Transverse colon (tissue), 4 donors: ENCODE results near the gene IPO11. TPM values are rescaled to one million over a fixed set of nuclear protein-coding genes. Genes with fewer than 3 reads are reported as not detected.

Experiments used
- DNase-seq: peaks from one replicate; pipeline ENCODE4 v3.0.0-alpha.2; 2019
- H3K27ac ChIP-seq, 4 donors: fragments of 200-600 bp; sonication (generic); 2 replicates each; pipeline ENCODE4 v1.5.1; 2016 to 2018; ENCODE audit warnings: inconsistent platforms in 4 of 4
- H3K27me3 ChIP-seq: fragments of 200-600 bp; sonication (generic); 2 replicates; pipeline ENCODE4 v1.5.1; 2017; ENCODE audit warnings: inconsistent platforms
- H3K36me3 ChIP-seq, 4 donors: fragments of 200-600 bp; sonication (generic); 2 replicates each; pipeline ENCODE4 v1.5.1; 2017 to 2019; ENCODE audit warnings: inconsistent platforms in 4 of 4
- H3K4me1 ChIP-seq, 4 donors: fragments of 200-600 bp; sonication (generic); 2 replicates each; pipeline ENCODE4 v1.5.1; 2017 to 2020; ENCODE audit warnings: inconsistent platforms in 4 of 4
- H3K4me3 ChIP-seq, 4 donors: fragments of 200-600 bp; sonication (generic); 1 replicate in 1 of 4; 2 replicates in 3 of 4; pipeline versions ENCODE4 v1.5.1 to v1.6.1; 2017 to 2019; ENCODE audit warnings: inconsistent platforms in 4 of 4
- H3K9me3 ChIP-seq, 2 donors: fragments of 200-600 bp; sonication (generic); 2 replicates each; pipeline ENCODE4 v1.5.1; 2017 to 2019; ENCODE audit warnings: inconsistent platforms in 2 of 2
- EP300 ChIP-seq: sonication (generic); formaldehyde crosslinking; IDR thresholded peaks from one replicate; pipeline ENCODE4 v1.6.1; 2017; ENCODE audit warnings: antibody characterized with exemption, low read depth
- POLR2A ChIP-seq: fragments of 450-650 bp; IDR thresholded peaks from one replicate; pipeline ENCODE4 v1.6.1; 2016; ENCODE audit warnings: antibody characterized with exemption, mild to moderate bottlenecking, moderate library complexity
- POLR2AphosphoS5 ChIP-seq, 3 donors: sonication (generic); formaldehyde crosslinking; IDR thresholded peaks; one replicate each; pipeline ENCODE4 v1.6.1; 2016; ENCODE audit warnings: antibody characterized with exemption in 3 of 3
- WGBS, 2 donors: methylation state at CpG; one replicate each; pipeline ENCODE4 v1.1.5; 2018; ENCODE audit warnings: low coverage in 1 of 2; 5-methylcytosine and 5-hydroxymethylcytosine counted together
- in situ Hi-C, 4 donors: fragments of 200-750 bp; cut with MboI; loops; one replicate each; pipeline versions ENCODE4 v1.15.0 to v1.15.1; 2017; ENCODE audit warnings: low sequenced_read_pairs in 3 of 4, low pct_ligation_motif_present in 1 of 4, low pct_unique_long_range_greater_than_20kb in 1 of 4
- intact Hi-C: fragments of 100-400 bp; cut with DNase I; formaldehyde crosslinking; loops from one replicate; pipeline ENCODE4 v1.15.1; 2023; ENCODE audit warnings: low total_unique reads
- total RNA-seq, 4 donors: library from RNA; depleted of rRNA; stranded (reverse); fragments of >200 nt; gene quantifications; one replicate each; pipeline ENCODE4 v1.1.0, GENCODE V29; 2016
- TF ChIP-seq, protein P1 (sequence below), 5 experiments: fragments of 200-600 bp in 3 of 5; fragments of 450-650 bp in 2 of 5; sonication (generic) in 3 of 5; IDR thresholded peaks; 1 replicate in 2 of 5; 2 replicates in 3 of 5; pipeline ENCODE4 v1.5.1; 2016 to 2017; ENCODE audit warnings: antibody characterized with exemption in 5 of 5, inconsistent platforms in 3 of 5, mild to moderate bottlenecking in 2 of 5, moderate library complexity in 1 of 5

The IPO11 gene
- total RNA-seq, 4 donors from 2014 or later = 6.4 to 37.8 (median 16.3) TPM

DNA sequence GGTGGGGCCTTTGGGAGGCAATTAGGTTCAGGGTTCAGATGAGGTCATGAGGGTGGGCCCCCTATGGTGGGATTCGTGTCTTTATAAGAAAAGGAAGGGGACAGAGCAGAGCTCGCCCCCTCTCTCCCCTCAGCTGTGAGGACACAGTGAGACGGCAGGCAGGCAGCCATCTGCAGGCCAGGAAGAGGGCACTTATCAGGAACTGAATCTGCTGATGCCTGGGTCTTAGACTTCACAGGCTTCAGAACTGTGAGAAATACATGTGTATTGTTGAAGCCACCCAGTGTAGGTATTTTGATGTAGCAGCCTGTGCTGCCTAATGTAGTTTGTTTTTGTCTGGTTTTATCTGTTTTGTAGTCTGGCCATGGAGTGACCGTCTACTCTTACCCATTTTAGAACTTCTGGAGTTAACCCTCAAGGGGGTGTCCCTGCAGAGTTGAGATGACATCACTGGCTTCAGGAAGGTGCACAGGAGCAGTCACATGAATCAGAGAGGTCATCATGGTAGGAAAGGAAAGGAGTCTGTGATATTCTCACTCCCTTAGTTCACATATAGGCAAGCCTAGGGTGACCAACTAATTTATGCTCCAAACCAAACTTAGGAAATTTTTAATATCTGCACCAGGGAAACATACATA, 237.0 kb downstream of the IPO11 start:
- WGBS, 2 donors = 70 to 80% methylated on average over 1 to 4 of the region's 4 CpGs
- H3K4me3 ChIP-seq = no peak overlapping the region
- DNase-seq = no peak
- intact Hi-C loops = no loop called here
- no peaks in the 10 kb centered on the region for H3K36me3 ChIP-seq
- no peaks in the 10 kb centered on the region for H3K27me3 ChIP-seq
- no peak for TF ChIP-seq EP300
- TF ChIP-seq POLR2AphosphoS5 (IDR thresholded peaks at IDR 0.05) = no peak
- no peak for TF ChIP-seq POLR2A
- TF ChIP-seq, protein P1, sequence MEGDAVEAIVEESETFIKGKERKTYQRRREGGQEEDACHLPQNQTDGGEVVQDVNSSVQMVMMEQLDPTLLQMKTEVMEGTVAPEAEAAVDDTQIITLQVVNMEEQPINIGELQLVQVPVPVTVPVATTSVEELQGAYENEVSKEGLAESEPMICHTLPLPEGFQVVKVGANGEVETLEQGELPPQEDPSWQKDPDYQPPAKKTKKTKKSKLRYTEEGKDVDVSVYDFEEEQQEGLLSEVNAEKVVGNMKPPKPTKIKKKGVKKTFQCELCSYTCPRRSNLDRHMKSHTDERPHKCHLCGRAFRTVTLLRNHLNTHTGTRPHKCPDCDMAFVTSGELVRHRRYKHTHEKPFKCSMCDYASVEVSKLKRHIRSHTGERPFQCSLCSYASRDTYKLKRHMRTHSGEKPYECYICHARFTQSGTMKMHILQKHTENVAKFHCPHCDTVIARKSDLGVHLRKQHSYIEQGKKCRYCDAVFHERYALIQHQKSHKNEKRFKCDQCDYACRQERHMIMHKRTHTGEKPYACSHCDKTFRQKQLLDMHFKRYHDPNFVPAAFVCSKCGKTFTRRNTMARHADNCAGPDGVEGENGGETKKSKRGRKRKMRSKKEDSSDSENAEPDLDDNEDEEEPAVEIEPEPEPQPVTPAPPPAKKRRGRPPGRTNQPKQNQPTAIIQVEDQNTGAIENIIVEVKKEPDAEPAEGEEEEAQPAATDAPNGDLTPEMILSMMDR (IDR thresholded peaks at IDR 0.05) = no peak
- no peaks in the 10 kb centered on the region for H3K9me3 ChIP-seq
- H3K4me1 ChIP-seq = no peaks in the 10 kb centered on the region
- in situ Hi-C loops = no loop called here
- no peak overlapping the region for H3K27ac ChIP-seq

DNA sequence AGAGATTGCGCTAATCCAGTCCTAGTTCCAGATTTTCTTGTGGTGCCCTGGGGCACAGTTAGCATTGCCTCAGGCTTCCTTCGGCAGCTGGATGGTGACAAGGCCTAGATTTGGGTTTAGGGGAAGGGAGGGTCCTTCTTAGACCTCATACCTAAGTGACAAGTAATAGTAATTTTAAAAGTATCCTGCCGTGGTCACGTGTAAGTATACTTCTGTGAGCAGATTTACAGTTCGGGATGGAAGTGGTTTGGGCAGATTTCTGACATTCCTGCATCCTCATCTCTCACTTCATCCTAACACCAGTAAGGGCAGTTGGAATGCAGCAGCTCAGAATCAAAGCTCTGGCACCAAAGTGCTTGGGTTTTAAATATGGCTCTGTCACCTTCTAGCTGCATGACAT, 237.6 kb downstream of the IPO11 start:
- in situ Hi-C loops (no loop called here), intact Hi-C loops (no loop called here)
- no peaks in the 10 kb centered on the region for H3K36me3 ChIP-seq
- H3K27me3 ChIP-seq = no peaks in the 10 kb centered on the region
- H3K4me3 ChIP-seq = no peak overlapping the region
- no peaks in the 10 kb centered on the region for H3K9me3 ChIP-seq
- TF ChIP-seq POLR2AphosphoS5 (IDR thresholded peaks at IDR 0.05) (no peak), EP300 (no peak), POLR2A (no peak)
- TF ChIP-seq, protein P1 (IDR thresholded peaks at IDR 0.05) = no peak
- no peaks in the 10 kb centered on the region for H3K4me1 ChIP-seq
- H3K27ac ChIP-seq = no peak overlapping the region
- no peak for DNase-seq
- 80 to 87% methylated on average over 1 to 5 of the region's 5 CpGs for WGBS, 2 donors

DNA sequence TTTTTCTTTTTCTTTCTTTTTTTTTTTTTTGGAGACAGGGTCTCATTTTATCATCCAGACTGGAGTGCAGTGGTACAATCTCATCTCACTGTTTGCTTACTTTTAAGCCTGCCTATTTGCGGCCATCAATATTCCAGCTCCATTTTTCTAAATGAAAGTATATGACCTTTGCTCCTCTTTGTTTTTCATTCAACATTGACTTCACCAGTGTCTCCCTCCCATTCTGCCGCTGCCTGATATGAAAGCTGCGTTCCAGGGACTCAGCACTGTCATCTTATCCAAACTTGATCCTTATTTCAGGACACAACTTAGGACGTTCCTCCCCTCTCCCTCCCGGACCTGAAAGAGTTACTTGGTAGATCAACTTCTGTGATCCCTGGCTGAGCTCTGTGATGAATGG, 239.7 kb downstream of the IPO11 start:
- WGBS, 2 donors = 81 to 84% methylated on average over 5 of the region's 5 CpGs
- Histone ChIP-seq H3K4me3 (no peak overlapping the region), H3K27me3 (no peaks in the 10 kb centered on the region), H3K36me3 (no peaks in the 10 kb centered on the region), H3K9me3 (no peaks in the 10 kb centered on the region), H3K27ac (no peak overlapping the region), H3K4me1 (no peaks in the 10 kb centered on the region)
- no peak for TF ChIP-seq EP300
- TF ChIP-seq POLR2AphosphoS5 (IDR thresholded peaks at IDR 0.05) = no peak
- TF ChIP-seq, protein P1 (IDR thresholded peaks at IDR 0.05) = no peak
- no peak for TF ChIP-seq POLR2A
- intact Hi-C loops = no loop called here
- no peak for DNase-seq
- in situ Hi-C loops = no loop called here

DNA sequence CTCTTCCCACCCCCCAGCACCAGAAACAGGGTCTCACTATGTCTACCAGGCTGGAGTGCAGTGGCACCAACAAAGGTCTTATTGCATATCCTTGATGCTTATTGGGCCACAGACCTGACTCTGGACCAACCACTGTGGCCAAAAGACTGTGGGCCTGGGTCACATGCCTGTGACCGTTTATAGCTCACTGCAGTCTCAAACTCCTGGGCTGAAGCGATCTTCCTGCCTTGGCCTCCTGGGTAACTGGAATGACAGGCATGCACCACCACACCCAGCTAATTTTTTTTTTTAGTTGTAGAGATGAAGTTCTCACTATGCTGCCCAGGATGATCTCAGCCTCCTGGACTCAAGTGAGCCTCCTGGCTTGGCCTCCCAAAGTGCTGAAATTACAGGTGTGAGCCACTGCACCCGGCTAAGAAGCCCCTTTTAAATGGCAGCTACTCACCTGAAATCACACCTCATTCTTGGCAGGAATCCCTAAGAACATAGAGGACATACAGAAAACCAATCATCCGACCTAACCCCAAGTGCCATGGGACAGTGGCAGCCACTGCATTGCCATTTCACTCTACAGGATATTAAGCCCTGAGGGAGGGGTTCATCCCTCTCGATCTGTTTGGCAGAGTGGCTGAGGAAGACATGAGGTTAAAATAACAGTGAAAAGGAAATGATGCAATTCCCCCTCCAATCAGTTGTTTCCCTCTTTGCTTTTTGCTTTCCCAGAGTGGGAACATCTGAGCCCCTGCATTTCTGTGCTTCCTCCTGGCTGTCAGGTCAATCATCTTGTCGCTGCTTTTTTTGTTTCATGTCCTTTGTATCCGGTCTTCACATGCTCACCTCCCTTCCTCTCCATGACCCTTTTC, 240.7 kb downstream of the IPO11 start:
- TF ChIP-seq, protein P1 (IDR thresholded peaks at IDR 0.05) = no peak
- no peak for TF ChIP-seq EP300

More for the DNA sequence above, 240.7 kb downstream of the IPO11 start:
- Histone ChIP-seq H3K27ac (no peak overlapping the region), H3K27me3 (no peaks in the 10 kb centered on the region), H3K4me3 (no peak overlapping the region), H3K4me1 (no peaks in the 10 kb centered on the region), H3K36me3 (no peaks in the 10 kb centered on the region), H3K9me3 (no peaks in the 10 kb centered on the region)
- 69 to 78% methylated on average over 3 to 7 of the region's 7 CpGs for WGBS, 2 donors
- intact Hi-C loops (no loop called here), in situ Hi-C loops (no loop called here)
- no peak for DNase-seq
